Activated T-cell treated with anti-CD3 and anti-CD28 coated beads, Interleukin-2, amount 50 U/mL, for 72 hours (primary cell): ENCODE data around the gene FAM118A. TPM values are rescaled to one million over a fixed set of nuclear protein-coding genes. Genes with fewer than 3 reads are reported as not detected.

Source experiments
- ATAC-seq, 2 donors: fragments of 150-1000 bp; cut with Tn5 transposase; replicated peaks in 1 of 2; 2 replicates each; pipeline ENCODE4 v1.10.0; 2021; ENCODE audit warnings: moderate library complexity in 2 of 2, mild to moderate bottlenecking in 1 of 2
- DNase-seq, 2 donors: peaks; one replicate each; pipeline ENCODE4 v3.0.0; 2021 to 2022; ENCODE audit warnings: mixed read lengths in 1 of 2
- H3K27ac Mint-ChIP-seq: one replicate; pipeline ENCODE4 v1.8.0; 2022; ENCODE audit warnings: mild to moderate bottlenecking, moderate library complexity, mixed read lengths
- H3K27me3 Mint-ChIP-seq: one replicate; pipeline ENCODE4 v1.8.0; 2022; ENCODE audit warnings: low read depth, mixed read lengths
- H3K36me3 Mint-ChIP-seq, 2 donors: one replicate each; pipeline ENCODE4 v1.8.0; 2022; ENCODE audit warnings: mixed read lengths in 2 of 2, mild to moderate bottlenecking in 1 of 2; ENCODE audit not compliant: insufficient read depth in 2 of 2
- H3K4me1 Mint-ChIP-seq: one replicate; pipeline ENCODE4 v1.8.0; 2022; ENCODE audit warnings: low read depth, mixed read lengths
- H3K4me3 Mint-ChIP-seq, 2 donors: one replicate each; pipeline ENCODE4 v1.8.0; 2022; ENCODE audit warnings: mild to moderate bottlenecking in 2 of 2, mixed read lengths in 2 of 2, moderate library complexity in 2 of 2
- H3K9me3 Mint-ChIP-seq, 2 donors: one replicate each; pipeline ENCODE4 v1.8.0; 2022; ENCODE audit warnings: mixed read lengths in 2 of 2
- total RNA-seq, 2 donors: library from RNA; stranded (reverse); gene quantifications; one replicate each; pipeline ENCODE4 v1.2.3, GENCODE V29; 2022

FAM118A gene
- total RNA-seq, 2 donors from 2014 or later = 50.1 to 130 TPM

- H3K4me3 Mint-ChIP-seq = no peak overlapping the region
- DNase-seq (no peak), ATAC-seq (no peak)
- peaks cover 0 to 2% of the 10 kb centered on the region in 2 donors for H3K36me3 Mint-ChIP-seq
- H3K27ac Mint-ChIP-seq = no peak overlapping the region
- H3K4me1 Mint-ChIP-seq = peaks cover 30% of the 10 kb centered on the region
- H3K27me3 Mint-ChIP-seq = no peaks in the 10 kb centered on the region
- H3K9me3 Mint-ChIP-seq = no peaks in the 10 kb centered on the region
These were observed 3.6 kb upstream of the FAM118A start for GRCh38 chr22:45306139-45306538.

- Mint-ChIP-seq H3K4me3 (peak overlapping the region; percentile 93 to 94), H3K36me3 (peaks cover 0 to 5% of the 10 kb centered on the region in 2 donors), H3K27ac (peak overlapping the region; percentile 93), H3K4me1 (peaks cover 41% of the 10 kb centered on the region), H3K9me3 (no peaks in the 10 kb centered on the region), H3K27me3 (no peaks in the 10 kb centered on the region)
- no peak for DNase-seq
- no peak for ATAC-seq
These were observed 1.3 kb upstream of the FAM118A start for GRCh38 chr22:45308391-45308956.

- Mint-ChIP-seq H3K9me3 (no peaks in the 10 kb centered on the region), H3K4me3 (peak overlapping the region; percentile 93 to 94), H3K4me1 (peaks cover 46% of the 10 kb centered on the region), H3K27me3 (no peaks in the 10 kb centered on the region), H3K27ac (peak overlapping the region; percentile 93), H3K36me3 (peaks cover 0 to 5% of the 10 kb centered on the region in 2 donors)
- DNase-seq (peak; percentile 35 to 44), ATAC-seq (no peak)
These were observed 745 bp upstream of the FAM118A start for GRCh38 chr22:45308957-45309421.

- Mint-ChIP-seq H3K9me3 (no peaks in the 10 kb centered on the region), H3K27me3 (no peaks in the 10 kb centered on the region), H3K4me3 (peak overlapping the region; percentile 93 to 94), H3K36me3 (peaks cover 0 to 5% of the 10 kb centered on the region in 2 donors), H3K27ac (peak overlapping the region; percentile 74), H3K4me1 (peaks cover 59% of the 10 kb centered on the region)
- DNase-seq (peak; percentile 13 to 18), ATAC-seq (no peak)
These were observed 720 bp downstream of the FAM118A start for GRCh38 chr22:45310331-45310976.

- DNase-seq (no peak), ATAC-seq (no peak)
- no peaks in the 10 kb centered on the region for H3K27me3 Mint-ChIP-seq
- peak overlapping the region; percentile 93 to 94 for H3K4me3 Mint-ChIP-seq
- peaks cover 65% of the 10 kb centered on the region for H3K4me1 Mint-ChIP-seq
- H3K9me3 Mint-ChIP-seq = no peaks in the 10 kb centered on the region
- peaks cover 0 to 5% of the 10 kb centered on the region in 2 donors for H3K36me3 Mint-ChIP-seq
- H3K27ac Mint-ChIP-seq = peak overlapping the region; percentile 74
These were observed 1.3 kb downstream of the FAM118A start for GRCh38 chr22:45310977-45311531.

GRCh38 chr22:45312415-45312814, 2.7 kb downstream of the FAM118A start:
- H3K4me1 Mint-ChIP-seq = peaks cover 79% of the 10 kb centered on the region
- peak overlapping the region; percentile 7 to 94 for H3K4me3 Mint-ChIP-seq
- DNase-seq (no peak), ATAC-seq (no peak)
- H3K27ac Mint-ChIP-seq = no peak overlapping the region
- H3K36me3 Mint-ChIP-seq = peaks cover 0 to 5% of the 10 kb centered on the region in 2 donors
- H3K27me3 Mint-ChIP-seq = no peaks in the 10 kb centered on the region
- no peaks in the 10 kb centered on the region for H3K9me3 Mint-ChIP-seq

- no peak for DNase-seq
- no peak overlapping the region for H3K27ac Mint-ChIP-seq
- no peak for ATAC-seq
- H3K4me3 Mint-ChIP-seq = peak overlapping the region in 1 of 2 donors; percentile 7
- peaks cover 0 to 5% of the 10 kb centered on the region in 2 donors for H3K36me3 Mint-ChIP-seq
- no peaks in the 10 kb centered on the region for H3K27me3 Mint-ChIP-seq
- no peaks in the 10 kb centered on the region for H3K9me3 Mint-ChIP-seq
- H3K4me1 Mint-ChIP-seq = peaks cover 83% of the 10 kb centered on the region
These were observed 3.1 kb downstream of the FAM118A start for GRCh38 chr22:45312856-45313255.

- H3K4me1 Mint-ChIP-seq = peaks cover 88% of the 10 kb centered on the region
- H3K27ac Mint-ChIP-seq = peak overlapping the region; percentile 17
- ATAC-seq (no peak), DNase-seq (no peak)
- H3K36me3 Mint-ChIP-seq = peaks cover 0 to 5% of the 10 kb centered on the region in 2 donors
- H3K9me3 Mint-ChIP-seq = no peaks in the 10 kb centered on the region
- peak overlapping the region; percentile 15 to 39 for H3K4me3 Mint-ChIP-seq
- no peaks in the 10 kb centered on the region for H3K27me3 Mint-ChIP-seq
These were observed 4.5 kb downstream of the FAM118A start for GRCh38 chr22:45314054-45314721.

GRCh38 chr22:45314786-45315185, 5.1 kb downstream of the FAM118A start:
- Mint-ChIP-seq H3K4me3 (no peak overlapping the region), H3K4me1 (peaks cover 92% of the 10 kb centered on the region), H3K27me3 (no peaks in the 10 kb centered on the region), H3K9me3 (no peaks in the 10 kb centered on the region), H3K27ac (peak overlapping the region; percentile 23), H3K36me3 (peaks cover 0 to 6% of the 10 kb centered on the region in 2 donors)
- ATAC-seq (no peak), DNase-seq (no peak)

- H3K27me3 Mint-ChIP-seq = no peaks in the 10 kb centered on the region
- peaks cover 98% of the 10 kb centered on the region for H3K4me1 Mint-ChIP-seq
- H3K36me3 Mint-ChIP-seq = peaks cover 0 to 8% of the 10 kb centered on the region in 2 donors
- peak overlapping the region; percentile 32 for H3K27ac Mint-ChIP-seq
- no peak for ATAC-seq
- H3K4me3 Mint-ChIP-seq = peak overlapping the region in 1 of 2 donors; percentile 96
- no peaks in the 10 kb centered on the region for H3K9me3 Mint-ChIP-seq
- no peak for DNase-seq
These were observed 7.2 kb downstream of the FAM118A start for GRCh38 chr22:45316796-45317526.

GRCh38 chr22:45317551-45318167, 7.9 kb downstream of the FAM118A start:
- ATAC-seq (no peak), DNase-seq (no peak)
- Mint-ChIP-seq H3K27me3 (no peaks in the 10 kb centered on the region), H3K4me3 (peak overlapping the region; percentile 89 to 96), H3K27ac (peak overlapping the region; percentile 98), H3K4me1 (peaks cover 92% of the 10 kb centered on the region), H3K9me3 (no peaks in the 10 kb centered on the region), H3K36me3 (peaks cover 0 to 9% of the 10 kb centered on the region in 2 donors)

GRCh38 chr22:45318168-45318557, 8.4 kb downstream of the FAM118A start:
- H3K27me3 Mint-ChIP-seq = no peaks in the 10 kb centered on the region
- no peaks in the 10 kb centered on the region for H3K9me3 Mint-ChIP-seq
- H3K36me3 Mint-ChIP-seq = peaks cover 1 to 10% of the 10 kb centered on the region in 2 donors
- H3K4me1 Mint-ChIP-seq = peaks cover 87% of the 10 kb centered on the region
- DNase-seq = peak; percentile 86 to 90
- H3K27ac Mint-ChIP-seq = peak overlapping the region; percentile 98
- peak; percentile 79 to 82 for ATAC-seq
- peak overlapping the region; percentile 89 to 96 for H3K4me3 Mint-ChIP-seq
